SU-DHL-6 (cell line): ENCODE data around the gene RALB.

ENCODE experiments used
- CTCF ChIP-seq: fragments of 200-600 bp; sonication (generic); IDR thresholded peaks from one replicate; pipeline ENCODE4 v1.5.1; 2017; ENCODE audit warnings: antibody characterized with exemption, mild to moderate bottlenecking, low read length, moderate library complexity; ENCODE audit not compliant: insufficient read depth, poor library complexity, severe bottlenecking
- EZH2phosphoT487 ChIP-seq: fragments of 200-600 bp; sonication (generic), shearing (Covaris generic); conservative IDR thresholded peaks from 2 replicates; pipeline ENCODE4 v1.6.1; 2018; ENCODE audit warnings: mild to moderate bottlenecking, antibody characterized with exemption, low read length, moderate library complexity, mixed read lengths

DNA sequence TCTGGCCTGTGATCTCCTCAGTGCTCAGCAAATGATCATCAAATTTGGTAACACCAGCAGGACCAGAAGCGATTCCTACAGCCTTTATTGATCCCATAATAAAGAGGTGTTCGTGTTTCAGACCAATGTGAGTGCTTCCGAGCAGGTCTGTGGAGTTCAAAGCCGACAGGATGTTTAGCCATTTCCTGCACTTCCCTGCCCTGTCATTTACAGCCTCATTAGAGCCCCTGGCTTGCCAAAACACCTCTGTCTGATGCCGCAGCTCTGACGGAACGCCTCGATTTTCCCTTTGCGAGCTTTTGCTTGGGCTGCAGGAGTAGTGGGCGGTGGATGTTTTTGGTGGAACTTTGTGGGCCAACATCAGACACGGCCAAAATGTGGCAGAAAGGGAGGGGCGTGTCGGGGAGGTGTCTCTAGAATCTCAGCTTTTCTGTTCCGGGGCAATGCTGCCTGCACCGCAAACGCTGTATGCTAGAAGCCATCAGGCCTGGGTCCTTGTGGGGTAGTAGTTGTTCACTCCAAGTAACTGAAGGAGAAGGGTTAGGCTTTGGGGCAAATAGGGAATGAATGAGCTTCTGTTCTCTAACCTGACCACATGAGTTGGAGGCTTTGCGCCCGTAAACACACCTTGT is 67.2 kb downstream of the RALB start:
- TF ChIP-seq CTCF, result no peak
- TF ChIP-seq EZH2phosphoT487, result no peak
